Activated effector memory CD4-positive, alpha-beta T cell treated with anti-CD3 and anti-CD28 coated beads, Interleukin-2, amount 50 U/mL, for 16 hours (primary cell): ENCODE measurements around the gene SPEM2.

Experiments used
- DNase-seq: peaks from one replicate; pipeline ENCODE4 v3.0.0-alpha.2; 2020

SPEM2 gene

GRCh38 chr17:7423679-7424078, 1.7 kb upstream of the SPEM2 start:
- DNase-seq: no peak

DNA sequence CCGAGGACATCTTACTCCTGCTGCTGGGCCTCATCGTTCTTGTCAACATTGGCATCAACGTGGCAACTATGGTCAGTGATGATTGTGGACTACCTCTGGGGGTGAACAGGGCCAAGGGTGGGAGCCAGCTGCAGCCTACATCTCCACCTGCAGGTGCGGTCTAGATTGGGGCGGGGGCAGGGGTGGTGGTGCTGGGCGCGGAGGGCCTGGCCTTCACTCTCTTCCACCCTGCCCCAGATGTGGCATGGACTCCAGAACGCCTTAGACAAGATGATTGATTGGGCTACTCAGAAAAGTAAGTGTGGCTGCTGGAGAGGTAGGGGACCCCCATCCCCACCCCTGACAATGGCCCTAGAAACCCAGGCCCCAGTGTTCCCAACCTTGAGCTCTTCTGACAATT, 340 bp downstream of the SPEM2 start:
- no peak for DNase-seq

GRCh38 chr17:7426203-7426863, 917 bp downstream of the SPEM2 start:
- DNase-seq: no peak

DNA sequence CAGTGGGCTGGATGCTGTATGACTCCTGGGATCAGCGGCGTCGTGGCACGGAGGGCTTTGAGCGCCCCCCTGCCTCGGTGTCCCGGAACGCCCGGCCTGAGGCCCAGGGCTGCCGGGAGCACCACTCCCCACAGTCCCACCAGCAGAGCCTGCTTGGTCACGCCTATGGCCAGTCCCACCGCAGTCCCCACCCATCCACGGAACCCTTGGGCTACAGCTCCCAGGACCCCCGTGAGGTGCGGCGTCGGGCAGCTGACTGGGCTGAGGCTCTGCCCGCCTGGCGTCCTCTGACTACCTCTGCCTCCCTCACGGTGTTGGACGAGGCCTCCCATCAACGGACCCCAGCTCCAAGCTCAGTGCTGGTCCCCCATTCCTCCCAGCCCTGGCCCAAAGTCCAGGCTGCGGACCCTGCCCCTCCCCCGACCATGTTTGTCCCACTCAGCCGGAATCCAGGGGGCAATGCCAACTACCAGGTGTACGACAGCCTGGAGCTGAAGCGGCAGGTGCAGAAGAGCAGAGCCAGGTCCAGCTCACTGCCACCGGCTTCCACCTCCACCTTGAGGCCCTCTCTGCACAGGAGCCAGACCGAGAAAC, 1.6 kb downstream of the SPEM2 start:
- no peak for DNase-seq

DNA sequence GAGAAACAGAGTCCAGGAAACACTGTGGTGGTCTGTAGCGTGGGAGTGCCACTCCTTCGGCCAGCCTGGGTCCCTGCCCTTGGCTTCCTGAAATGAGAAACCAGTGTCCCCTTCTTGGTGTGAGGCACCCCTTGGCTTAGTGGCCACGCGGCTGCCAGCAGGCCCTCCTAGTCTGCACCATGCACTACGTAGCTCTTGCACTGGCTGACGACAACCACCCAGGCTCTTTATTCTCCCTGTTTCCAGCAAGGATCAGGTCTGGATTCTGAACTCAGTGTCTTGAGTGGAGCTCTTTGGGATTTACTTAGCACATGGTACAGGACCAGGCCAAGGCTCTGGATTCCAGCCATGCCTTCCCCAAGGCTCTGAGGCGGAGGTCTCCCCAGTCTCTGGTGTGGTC, 2.1 kb downstream of the SPEM2 start:
- no peak for DNase-seq

- no peak for DNase-seq
Measured at GRCh38 chr17:7428557-7428956, 3.1 kb downstream of the SPEM2 start, which contains the start of gene SPEM3. SPEM3 (plus strand) TSS chr17:7428857; CDS start chr17:7428903, 46 bp downstream.

- DNase-seq: no peak
Measured at GRCh38 chr17:7429722-7430121, 4.3 kb downstream of the SPEM2 start.

DNA sequence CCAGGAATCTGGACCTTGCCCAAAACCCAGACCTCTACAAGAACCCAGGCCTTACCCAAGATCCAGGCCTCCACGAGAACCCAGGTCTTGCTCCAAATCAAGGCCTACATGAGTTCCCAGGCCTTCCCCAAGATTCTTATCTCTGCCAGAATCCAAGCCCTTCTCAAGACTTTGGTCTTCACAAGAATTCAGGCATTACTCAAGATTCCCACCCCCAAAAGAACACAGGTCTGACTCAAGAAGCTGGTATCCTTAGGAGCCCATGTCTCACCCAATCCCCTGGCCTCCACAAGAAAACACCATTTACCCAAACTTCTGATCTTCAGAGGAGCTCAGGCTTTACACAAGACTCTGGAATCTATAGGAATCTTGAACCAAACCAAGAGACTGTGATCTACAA, 5.8 kb downstream of the SPEM2 start:
- no peak for DNase-seq

GRCh38 chr17:7432296-7432695, 6.9 kb downstream of the SPEM2 start:
- DNase-seq: no peak

- peak; percentile 86 for DNase-seq
Measured at GRCh38 chr17:7435676-7436555, 10.5 kb downstream of the SPEM2 start.

DNA sequence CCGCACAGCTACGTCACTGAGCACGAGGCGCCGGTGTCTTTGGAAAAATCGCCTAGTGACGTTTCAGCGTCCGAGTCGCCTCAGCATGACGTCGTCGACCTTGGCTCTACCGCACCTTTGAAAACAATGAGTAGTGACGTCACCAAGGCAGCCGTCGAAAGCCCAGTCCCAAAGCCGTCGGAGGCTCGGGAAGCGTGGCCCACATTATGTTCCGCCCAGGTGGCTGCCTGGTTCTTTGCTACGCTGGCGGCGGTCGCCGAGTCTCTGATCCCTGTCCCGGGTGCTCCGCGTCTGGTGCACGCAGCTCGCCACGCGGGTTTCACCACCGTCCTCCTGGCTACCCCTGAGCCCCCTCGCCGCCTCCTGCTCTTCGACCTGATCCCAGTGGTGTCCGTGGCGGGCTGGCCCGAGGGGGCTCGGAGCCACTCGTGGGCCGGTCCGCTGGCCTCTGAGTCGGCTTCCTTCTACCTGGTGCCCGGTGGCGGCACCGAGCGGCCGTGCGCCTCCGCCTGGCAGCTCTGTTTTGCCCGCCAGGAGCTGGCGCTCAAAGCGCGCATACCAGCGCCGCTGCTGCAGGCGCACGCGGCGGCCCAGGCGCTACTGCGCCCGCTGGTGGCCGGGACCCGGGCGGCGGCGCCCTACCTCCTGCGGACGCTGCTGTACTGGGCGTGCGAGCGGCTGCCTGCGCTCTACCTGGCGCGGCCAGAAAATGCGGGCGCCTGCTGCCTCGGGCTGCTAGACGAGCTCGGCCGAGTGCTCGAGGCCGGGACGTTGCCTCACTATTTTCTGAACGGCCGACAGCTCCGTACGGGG, 11.3 kb downstream of the SPEM2 start:
- DNase-seq: peak; percentile 93

DNA sequence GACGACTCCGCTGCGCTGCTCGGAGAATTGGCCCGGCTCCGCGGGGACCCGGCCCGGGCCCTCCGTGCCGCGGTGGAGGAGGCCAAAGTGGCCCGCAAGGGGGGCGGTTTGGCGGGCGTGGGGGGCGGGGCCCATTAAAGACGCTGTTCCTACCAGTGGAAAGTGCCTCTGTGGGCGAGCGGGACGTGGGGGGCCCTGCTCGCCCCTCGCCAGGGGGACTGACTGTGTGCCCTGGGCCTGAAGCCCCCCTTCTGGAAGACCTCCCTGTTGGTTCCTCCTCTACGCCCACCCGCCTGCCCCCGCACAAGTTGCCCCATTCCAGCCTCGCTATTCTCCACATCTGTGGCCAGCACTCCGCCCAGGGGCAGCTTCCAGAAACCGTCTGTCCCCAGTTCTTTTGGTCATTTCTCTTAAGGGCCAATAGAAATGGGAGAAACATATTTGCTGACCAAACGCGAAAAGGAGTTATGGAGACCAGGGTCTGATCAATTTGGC, 12.0 kb downstream of the SPEM2 start:
- no peak for DNase-seq

- DNase-seq: peak; percentile 80
Measured at GRCh38 chr17:7437950-7438614, 12.7 kb downstream of the SPEM2 start.

- DNase-seq: no peak
Measured at GRCh38 chr17:7438656-7439460, 13.4 kb downstream of the SPEM2 start.

- no peak for DNase-seq
Measured at GRCh38 chr17:7439462-7440112, 14.2 kb downstream of the SPEM2 start, which contains the start of gene FGF11. FGF11 (plus strand) TSS chr17:7439512; CDS start chr17:7439621, 109 bp downstream.

- DNase-seq: peak; percentile 71
Measured at GRCh38 chr17:7440113-7440833, 14.9 kb downstream of the SPEM2 start.

DNA sequence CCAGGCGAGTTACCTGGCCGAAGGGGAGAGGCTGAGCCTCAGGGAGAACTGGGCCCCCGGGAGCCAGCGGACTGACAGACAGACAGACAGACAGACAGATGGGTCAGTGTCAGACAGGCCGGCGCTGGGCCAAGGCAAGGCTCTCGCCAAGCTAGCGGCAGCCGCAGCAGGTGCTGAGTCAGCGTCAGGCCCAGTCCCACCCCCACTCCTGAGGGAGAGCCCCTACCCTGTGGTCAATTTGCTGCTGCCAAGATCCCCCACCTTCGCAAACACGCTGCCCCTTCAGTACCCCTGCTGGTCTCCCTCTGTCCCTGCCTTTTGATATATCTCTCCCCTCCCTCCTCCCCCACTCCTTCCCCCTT, 15.4 kb downstream of the SPEM2 start:
- DNase-seq: no peak

DNA sequence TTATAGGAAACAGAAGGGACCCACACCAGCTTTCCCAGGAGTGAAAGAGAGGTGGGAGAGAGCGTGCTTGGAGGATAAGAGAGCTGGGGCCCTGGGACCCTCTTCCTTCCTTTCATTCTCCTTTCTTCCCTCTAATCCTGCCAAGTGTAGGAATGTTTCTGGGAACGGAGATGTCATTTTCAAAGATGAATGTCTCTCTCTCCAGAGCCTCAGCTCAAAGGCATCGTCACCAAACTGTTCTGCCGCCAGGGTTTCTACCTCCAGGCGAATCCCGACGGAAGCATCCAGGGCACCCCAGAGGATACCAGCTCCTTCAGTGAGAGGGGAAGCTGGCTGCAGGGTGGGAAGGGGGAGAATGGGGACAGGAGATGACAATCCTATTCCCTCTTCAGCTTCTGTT, 15.8 kb downstream of the SPEM2 start:
- no peak for DNase-seq

DNA sequence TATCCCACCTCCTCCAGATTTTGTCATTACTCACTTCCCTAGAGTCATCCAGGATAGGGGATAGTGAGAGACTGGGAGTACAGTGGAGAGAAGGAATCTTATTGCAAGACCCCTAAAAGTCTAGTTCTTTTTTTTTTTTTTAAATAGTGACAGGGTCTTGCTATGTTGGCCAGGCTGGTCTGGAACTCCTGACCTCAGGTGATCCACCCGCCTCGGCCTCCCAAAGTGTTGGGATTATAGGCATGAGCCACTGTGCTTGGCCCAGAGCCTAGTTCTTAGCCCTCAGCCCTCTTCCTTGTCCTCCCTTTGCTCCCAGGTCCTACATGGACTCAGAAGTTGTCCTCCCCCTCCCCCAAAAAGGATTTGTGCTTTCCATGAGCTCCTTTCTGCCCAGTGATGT, 16.7 kb downstream of the SPEM2 start:
- no peak for DNase-seq
